K562 (cell line): Measurements from ENCODE around the gene TSR3. TPM values are rescaled to one million over a fixed set of nuclear protein-coding genes. Genes with fewer than 3 reads are reported as not detected.

Experiments
- ATAC-seq: fragments of 200-7000 bp; cut with Tn5 transposase; 3 replicates; pipeline ENCODE4 v1.9.1; 2020; ENCODE audit warnings: moderate library complexity
- BruUV-seq: library from RNA; stranded (reverse); fragments of 400-500 nt; replicated peaks from 2 replicates; lab custom pipeline; 2021; lab: Mats Ljungman, UMichigan
- CTCF ChIA-PET: fragments of 300-600 bp; formaldehyde crosslinking; extraction: SDS; loops from one replicate; lab custom pipeline; 2021; ENCODE audit warnings: low intra/inter-chr PET ratio; lab: Yijun Ruan, JAX
- POLR2A ChIA-PET: fragments of 300-600, 350-650 bp; sonication (Branson Sonifier 250); formaldehyde crosslinking; extraction: SDS; loops from one replicate; lab custom pipeline; 2021; ENCODE audit warnings: antibody characterized with exemption, inconsistent platforms; lab: Yijun Ruan, JAX
- DNase-seq, 4 experiments: peaks; one replicate each; pipeline versions ENCODE4 v3.0.0 to v3.0.0-alpha.2; 2011 to 2018; ENCODE audit warnings: low spot score in 3 of 4, mixed read lengths in 3 of 4; ENCODE audit errors: extremely low read depth in 1 of 4
- FAIRE-seq: peaks from 2 replicates; lab custom pipeline; 2011; peaks lifted over from hg19 to GRCh38; lab: Jason Lieb, UNC
- H2AFZ ChIP-seq: 2 replicates; pipeline ENCODE4 v1.6.0; 2011; ENCODE audit warnings: low read depth, low read length, control low read depth, inconsistent platforms
- H3K27ac ChIP-seq: fragments of 200-600 bp; 3 replicates; pipeline ENCODE4 v1.8.0; 2011; ENCODE audit warnings: low read depth, mild to moderate bottlenecking, control low read depth, inconsistent platforms, low read length, moderate library complexity, mixed read lengths; ENCODE audit errors: extremely low read depth
- H3K27me3 ChIP-seq, 2 experiments: fragments of 300-600 bp in 1 of 2; 2 replicates in 1 of 2; 3 replicates in 1 of 2; pipeline versions ENCODE4 v1.6.0 to v1.8.0; 2011; ENCODE audit warnings: inconsistent platforms in 2 of 2, low read length in 2 of 2, mild to moderate bottlenecking in 1 of 2, mixed read lengths in 1 of 2, moderate library complexity in 1 of 2; ENCODE audit not compliant: control insufficient read depth in 2 of 2, insufficient read depth in 2 of 2
- H3K36me3 ChIP-seq: fragments of 300-600 bp; 3 replicates; pipeline ENCODE4 v1.8.0; 2011; ENCODE audit warnings: mild to moderate bottlenecking, low read length, inconsistent platforms; ENCODE audit not compliant: control insufficient read depth, insufficient read depth
- H3K4me1 ChIP-seq, 2 experiments: fragments of 200-600 bp in 1 of 2; replicated peaks in 1 of 2; 2 replicates in 1 of 2; 3 replicates in 1 of 2; pipeline versions ENCODE4 v1.5.1 to v1.8.0; 2011; ENCODE audit warnings: inconsistent platforms in 2 of 2, low read length in 2 of 2, mild to moderate bottlenecking in 1 of 2, mixed read lengths in 1 of 2, moderate library complexity in 1 of 2; ENCODE audit not compliant: control insufficient read depth in 2 of 2, insufficient read depth in 2 of 2
- H3K4me2 ChIP-seq: 2 replicates; pipeline ENCODE4 v1.6.1; 2011; ENCODE audit warnings: low read length, control low read depth, inconsistent platforms, mixed read lengths; ENCODE audit not compliant: insufficient read depth
- H3K4me3 ChIP-seq: fragments of 200-600 bp; sonication (generic), shearing (Covaris generic); 2 replicates; pipeline ENCODE4 v1.5.1; 2016; ENCODE audit warnings: control low read depth, inconsistent platforms
- H3K79me2 ChIP-seq: fragments of 200-600 bp; 3 replicates; pipeline ENCODE4 v1.8.0; 2011; ENCODE audit warnings: low read length, inconsistent platforms; ENCODE audit not compliant: control insufficient read depth, insufficient read depth
- H3K9ac ChIP-seq, 2 experiments: 2 replicates each; pipeline versions ENCODE4 v1.6.0 to v1.6.1; 2011; ENCODE audit warnings: low read depth in 2 of 2, low read length in 2 of 2, control low read depth in 1 of 2, inconsistent platforms in 1 of 2, mild to moderate bottlenecking in 1 of 2, mixed read lengths in 1 of 2; ENCODE audit not compliant: insufficient read depth in 1 of 2
- H3K9me1 ChIP-seq: one replicate; pipeline ENCODE4 v1.6.0; 2011; ENCODE audit warnings: inconsistent platforms, mild to moderate bottlenecking, low read length, moderate library complexity; ENCODE audit not compliant: control insufficient read depth, insufficient read depth
- H3K9me3 ChIP-seq: replicated peaks from 2 replicates; pipeline ENCODE4 v1.5.1; 2011; ENCODE audit warnings: low read depth, low read length, inconsistent platforms; ENCODE audit not compliant: control insufficient read depth, insufficient read depth
- H4K20me1 ChIP-seq: replicated peaks from 2 replicates; pipeline ENCODE4 v1.6.1; 2011; ENCODE audit warnings: low read length, inconsistent platforms, mixed read lengths; ENCODE audit not compliant: control insufficient read depth, insufficient read depth
- ETS2 ChIP-seq: IDR thresholded peaks from 2 replicates; pipeline ENCODE4 v1.6.1; 2016; ENCODE audit warnings: borderline replicate concordance, missing genetic modification characterization, mild to moderate bottlenecking, moderate library complexity, missing compliant biosample characterization; ENCODE audit not compliant: poor library complexity, severe bottlenecking
- HNRNPLL ChIP-seq: fragments of 200-400 bp; formaldehyde crosslinking; IDR thresholded peaks from 2 replicates; pipeline ENCODE4 v1.6.1; 2017; ENCODE audit warnings: low read length, low read depth, mild to moderate bottlenecking; ENCODE audit not compliant: poor library complexity, severe bottlenecking
- RFX1 ChIP-seq: fragments of 450-650 bp; IDR thresholded peaks from 2 replicates; pipeline ENCODE4 v1.6.1; 2016; ENCODE audit warnings: mild to moderate bottlenecking, moderate library complexity
- ZBTB7A ChIP-seq: IDR thresholded peaks from 2 replicates; pipeline ENCODE4 v1.6.1; 2011; ENCODE audit warnings: low read depth, mild to moderate bottlenecking, low read length, moderate library complexity, borderline replicate concordance; ENCODE audit not compliant: control insufficient read depth
- whole genome bisulfite sequencing: fragments of 100-300 bp; shearing (Covaris generic); methylation state at CpG from one replicate; pipeline ENCODE4 v1.1.6; 2016; ENCODE audit warnings: low coverage, mixed read lengths; ENCODE audit not compliant: insufficient coverage; ENCODE audit errors: missing lambda C conversion rate; 5-methylcytosine and 5-hydroxymethylcytosine counted together
- in situ Hi-C: fragments of 300-500 bp; cut with MboI; formaldehyde crosslinking; loops from 4 replicates; pipeline ENCODE4 v1.15.0; 2018; ENCODE audit warnings: inconsistent platforms, mixed read lengths
- intact Hi-C: fragments of 100-400 bp; cut with micrococcal nuclease; formaldehyde crosslinking; loops from 2 replicates; pipeline ENCODE4 v1.14.2; 2022
- polyA plus RNA-seq, 8 experiments: library from polyadenylated mRNA; depleted of rRNA in 4 of 8; stranded (reverse) in 5 of 8; unstranded in 3 of 8; fragments of >200 nt; fragmentation: Nextera tagmentation in 2 of 8; fragmentation: Illumina TruSeq in 1 of 8; extraction: Ambion mirVana in 2 of 8; extraction: Trizol in 1 of 8; gene quantifications; 2 replicates each; pipeline versions ENCODE4 v1.2.1 to v1.2.3, GENCODE V29; 2011 to 2014; ENCODE audit warnings: inconsistent platforms in 1 of 8, missing spikeins in 1 of 8
- total RNA-seq, 7 experiments: library from RNA; depleted of rRNA in 6 of 7; stranded (reverse); fragments of >200 nt in 6 of 7; fragmentation: Illumina TruSeq in 2 of 7; extraction: Trizol in 2 of 7; gene quantifications; 2 replicates each; pipeline versions ENCODE4 v1.2.1 to v1.2.3, GENCODE V29; 2011 to 2021; ENCODE audit warnings: low replicate concordance in 1 of 7
- TF ChIP-seq, protein P1 (sequence below), 3 experiments: IDR thresholded peaks in 2 of 3; conservative IDR thresholded peaks in 1 of 3; 2 replicates each; pipeline ENCODE4 v1.5.1; 2011 to 2012; ENCODE audit warnings: low read length in 3 of 3, mild to moderate bottlenecking in 3 of 3, control low read depth in 2 of 3, improper control_type of control experiment in 1 of 3, inconsistent platforms in 1 of 3, low read depth in 1 of 3, mixed read lengths in 1 of 3, moderate library complexity in 1 of 3; ENCODE audit not compliant: insufficient read depth in 2 of 3
- TF ChIP-seq, protein P2 (sequence below), 2 experiments: fragments of 450-650 bp in 1 of 2; sonication (generic) in 1 of 2; formaldehyde crosslinking in 1 of 2; IDR thresholded peaks; 2 replicates each; pipeline versions ENCODE4 v1.7.1 to v1.9.0; 2016 to 2022; ENCODE audit warnings: inconsistent platforms in 1 of 2, mild to moderate bottlenecking in 1 of 2, missing genetic modification reagents in 1 of 2

Gene TSR3
- total and polyA plus RNA-seq, 9 of the 15 experiments (the other 6 are each of a cell fraction or from before 2014, with no cell fraction given), result 1.5 to 74.8 (median 16.5) TPM

DNA sequence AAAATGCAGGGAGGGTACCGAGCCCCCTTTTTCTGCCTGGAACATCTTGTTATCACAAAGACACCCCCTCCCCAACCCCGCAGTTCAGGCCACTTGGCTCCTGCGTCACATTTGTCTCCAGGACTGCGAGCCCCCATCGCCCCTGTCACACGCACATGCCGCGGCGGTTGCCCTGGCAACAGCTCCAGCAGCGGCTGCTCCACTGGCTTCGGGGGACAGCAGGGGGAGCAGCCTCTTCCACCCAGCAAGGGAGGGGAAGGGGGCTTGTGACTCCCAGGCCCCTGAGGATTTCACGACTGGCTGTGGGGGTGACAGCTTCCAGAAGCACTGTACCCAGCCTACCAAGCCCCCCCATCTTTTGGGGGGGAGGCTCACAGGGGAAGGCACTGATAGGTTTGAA is 15.7 kb downstream of the TSR3 start:
- POLR2A ChIA-PET, result interaction anchor here (0.6 to 1.4 kb wide), 6 partner anchors 10 to 43 kb away, joined by 3 to 8 read pairs (median 3); no protein-coding TSS in a partner anchor
- H3K4me2 ChIP-seq, result no peak overlapping the region
- no TSS peak for BruUV-seq
- H4K20me1 ChIP-seq, result 0 out of 2 replicates have a peak, but pooled peaks cover 9% of the 10 kb centered on the region
- H3K4me1 ChIP-seq, result peaks cover 17 to 91% of the 10 kb centered on the region in 2 experiments
- H3K9me1 ChIP-seq, result no peaks in the 10 kb centered on the region
- no peak overlapping the region for H3K27ac ChIP-seq
- no peak overlapping the region for H3K4me3 ChIP-seq
- H3K27me3 ChIP-seq, result peaks cover 6 to 19% of the 10 kb centered on the region in 2 experiments; a peak in 3 of 5 replicates
- FAIRE-seq, result no peak
- no peak for DNase-seq
- no peaks in the 10 kb centered on the region for H3K9me3 ChIP-seq
- peak; percentile 89 for TF ChIP-seq RFX1
- peak; percentile 39; the same call in 1 of the 2 replicates for TF ChIP-seq ZBTB7A
- TF ChIP-seq HNRNPLL, result peak; percentile 99
- TF ChIP-seq, protein P1, sequence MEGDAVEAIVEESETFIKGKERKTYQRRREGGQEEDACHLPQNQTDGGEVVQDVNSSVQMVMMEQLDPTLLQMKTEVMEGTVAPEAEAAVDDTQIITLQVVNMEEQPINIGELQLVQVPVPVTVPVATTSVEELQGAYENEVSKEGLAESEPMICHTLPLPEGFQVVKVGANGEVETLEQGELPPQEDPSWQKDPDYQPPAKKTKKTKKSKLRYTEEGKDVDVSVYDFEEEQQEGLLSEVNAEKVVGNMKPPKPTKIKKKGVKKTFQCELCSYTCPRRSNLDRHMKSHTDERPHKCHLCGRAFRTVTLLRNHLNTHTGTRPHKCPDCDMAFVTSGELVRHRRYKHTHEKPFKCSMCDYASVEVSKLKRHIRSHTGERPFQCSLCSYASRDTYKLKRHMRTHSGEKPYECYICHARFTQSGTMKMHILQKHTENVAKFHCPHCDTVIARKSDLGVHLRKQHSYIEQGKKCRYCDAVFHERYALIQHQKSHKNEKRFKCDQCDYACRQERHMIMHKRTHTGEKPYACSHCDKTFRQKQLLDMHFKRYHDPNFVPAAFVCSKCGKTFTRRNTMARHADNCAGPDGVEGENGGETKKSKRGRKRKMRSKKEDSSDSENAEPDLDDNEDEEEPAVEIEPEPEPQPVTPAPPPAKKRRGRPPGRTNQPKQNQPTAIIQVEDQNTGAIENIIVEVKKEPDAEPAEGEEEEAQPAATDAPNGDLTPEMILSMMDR (IDR thresholded peaks at IDR 0.05 in 2 of 3, conservative IDR thresholded peaks at IDR 0.05 in 1 of 3; ENCODE audit: insufficient read depth in 2 of 3, low read depth in 1 of 3, low read length in 3 of 3), result 0 out of 6 replicates have a peak, but pooled peaks of 1 of the 3 experiments have one; percentile 18
- TF ChIP-seq, protein P2, sequence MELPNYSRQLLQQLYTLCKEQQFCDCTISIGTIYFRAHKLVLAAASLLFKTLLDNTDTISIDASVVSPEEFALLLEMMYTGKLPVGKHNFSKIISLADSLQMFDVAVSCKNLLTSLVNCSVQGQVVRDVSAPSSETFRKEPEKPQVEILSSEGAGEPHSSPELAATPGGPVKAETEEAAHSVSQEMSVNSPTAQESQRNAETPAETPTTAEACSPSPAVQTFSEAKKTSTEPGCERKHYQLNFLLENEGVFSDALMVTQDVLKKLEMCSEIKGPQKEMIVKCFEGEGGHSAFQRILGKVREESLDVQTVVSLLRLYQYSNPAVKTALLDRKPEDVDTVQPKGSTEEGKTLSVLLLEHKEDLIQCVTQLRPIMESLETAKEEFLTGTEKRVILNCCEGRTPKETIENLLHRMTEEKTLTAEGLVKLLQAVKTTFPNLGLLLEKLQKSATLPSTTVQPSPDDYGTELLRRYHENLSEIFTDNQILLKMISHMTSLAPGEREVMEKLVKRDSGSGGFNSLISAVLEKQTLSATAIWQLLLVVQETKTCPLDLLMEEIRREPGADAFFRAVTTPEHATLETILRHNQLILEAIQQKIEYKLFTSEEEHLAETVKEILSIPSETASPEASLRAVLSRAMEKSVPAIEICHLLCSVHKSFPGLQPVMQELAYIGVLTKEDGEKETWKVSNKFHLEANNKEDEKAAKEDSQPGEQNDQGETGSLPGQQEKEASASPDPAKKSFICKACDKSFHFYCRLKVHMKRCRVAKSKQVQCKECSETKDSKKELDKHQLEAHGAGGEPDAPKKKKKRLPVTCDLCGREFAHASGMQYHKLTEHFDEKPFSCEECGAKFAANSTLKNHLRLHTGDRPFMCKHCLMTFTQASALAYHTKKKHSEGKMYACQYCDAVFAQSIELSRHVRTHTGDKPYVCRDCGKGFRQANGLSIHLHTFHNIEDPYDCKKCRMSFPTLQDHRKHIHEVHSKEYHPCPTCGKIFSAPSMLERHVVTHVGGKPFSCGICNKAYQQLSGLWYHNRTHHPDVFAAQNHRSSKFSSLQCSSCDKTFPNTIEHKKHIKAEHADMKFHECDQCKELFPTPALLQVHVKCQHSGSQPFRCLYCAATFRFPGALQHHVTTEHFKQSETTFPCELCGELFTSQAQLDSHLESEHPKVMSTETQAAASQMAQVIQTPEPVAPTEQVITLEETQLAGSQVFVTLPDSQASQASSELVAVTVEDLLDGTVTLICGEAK (IDR thresholded peaks at IDR 0.05), result no peak
- TF ChIP-seq, protein P2 (CRISPR knock-in tag; IDR thresholded peaks at IDR 0.05), result no peak
- TF ChIP-seq ETS2, result no peak
- in situ Hi-C loops, result no loop called here
- CTCF ChIA-PET, result no interaction called here
- no peaks in the 10 kb centered on the region for H3K79me2 ChIP-seq
- 0% methylated on average over 12 of the region's 12 CpGs for WGBS
- ATAC-seq, result no peak
- H2AFZ ChIP-seq, result no peak overlapping the region
- no peaks in the 10 kb centered on the region for H3K36me3 ChIP-seq
- no peak overlapping the region for H3K9ac ChIP-seq
- intact Hi-C loops, result no loop called here
